Measurements from ENCODE around the gene TSC2. TPM values are rescaled to one million over a fixed set of nuclear protein-coding genes. Genes with fewer than 3 reads are reported as not detected.
"Not testable (repeated sequence)": the region's sequence is repeated elsewhere in the genome, so short reads cannot be mapped to it uniquely, and the experiment has no call there.

TSC2 gene
- polyA plus RNA-seq, 3 donors = 39.6 to 60.5 (median 46.8) TPM

DNA sequence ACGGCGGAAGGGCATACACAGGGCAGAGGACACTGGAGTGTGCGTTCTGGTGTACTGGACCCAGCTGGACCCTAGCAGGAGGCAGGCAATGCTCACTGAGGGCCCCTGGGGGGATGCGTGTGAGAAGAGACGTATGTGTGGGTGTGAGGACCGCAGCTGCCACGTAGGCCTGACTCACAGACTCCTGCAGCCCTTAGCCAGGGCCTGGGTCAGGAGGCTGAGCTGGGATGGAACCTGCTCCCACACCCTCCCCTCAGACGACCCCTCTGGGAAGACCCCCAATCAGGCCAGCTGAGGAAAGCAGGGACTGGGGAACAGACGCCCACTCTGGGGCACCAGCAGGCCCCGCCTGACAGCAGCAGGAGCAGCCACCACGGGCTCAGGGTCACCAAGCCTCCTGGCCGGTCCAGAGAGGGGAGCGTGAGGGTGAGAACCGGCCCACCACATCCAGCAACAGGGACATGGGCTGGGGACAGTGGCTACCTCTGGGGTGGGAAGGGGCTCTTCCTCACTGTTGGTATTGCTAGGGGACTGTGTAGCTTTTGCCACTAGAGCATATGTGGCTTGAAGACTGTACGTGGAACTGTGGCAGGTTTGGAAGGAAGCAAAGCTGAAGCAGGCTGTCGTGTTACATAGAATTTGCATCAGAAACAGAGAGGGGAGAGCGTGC, 59.5 kb downstream of the TSC2 start:
- not testable (repeated sequence) for H3K27ac ChIP-seq (ENCODE audit: low read depth, low read length)
- WGBS, 3 donors = 79 to 83% (median 79%) methylated on average over 14 to 17 of the region's 17 CpGs

DNA sequence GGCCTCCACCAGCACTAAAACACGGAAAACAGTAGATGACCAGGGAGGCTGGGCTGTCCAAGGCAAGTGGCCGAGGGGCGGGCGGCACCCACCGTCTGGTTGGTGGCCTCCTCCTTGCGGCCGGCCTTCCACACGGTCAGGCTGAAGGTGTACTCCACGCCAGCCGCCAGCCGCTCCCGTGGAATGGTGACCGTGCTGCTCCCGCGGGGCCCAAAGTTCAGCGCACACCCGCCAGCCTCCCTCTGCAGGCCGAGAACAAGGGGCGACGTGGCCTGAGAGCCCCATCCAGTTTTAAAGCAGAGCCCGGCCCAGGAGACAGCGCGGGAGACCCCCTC, 60.0 kb downstream of the TSC2 start:
- 93 to 95% (median 95%) methylated on average over 23 of the region's 23 CpGs for WGBS, 3 donors
- not testable (repeated sequence) for H3K27ac ChIP-seq (ENCODE audit: low read depth, low read length)

DNA sequence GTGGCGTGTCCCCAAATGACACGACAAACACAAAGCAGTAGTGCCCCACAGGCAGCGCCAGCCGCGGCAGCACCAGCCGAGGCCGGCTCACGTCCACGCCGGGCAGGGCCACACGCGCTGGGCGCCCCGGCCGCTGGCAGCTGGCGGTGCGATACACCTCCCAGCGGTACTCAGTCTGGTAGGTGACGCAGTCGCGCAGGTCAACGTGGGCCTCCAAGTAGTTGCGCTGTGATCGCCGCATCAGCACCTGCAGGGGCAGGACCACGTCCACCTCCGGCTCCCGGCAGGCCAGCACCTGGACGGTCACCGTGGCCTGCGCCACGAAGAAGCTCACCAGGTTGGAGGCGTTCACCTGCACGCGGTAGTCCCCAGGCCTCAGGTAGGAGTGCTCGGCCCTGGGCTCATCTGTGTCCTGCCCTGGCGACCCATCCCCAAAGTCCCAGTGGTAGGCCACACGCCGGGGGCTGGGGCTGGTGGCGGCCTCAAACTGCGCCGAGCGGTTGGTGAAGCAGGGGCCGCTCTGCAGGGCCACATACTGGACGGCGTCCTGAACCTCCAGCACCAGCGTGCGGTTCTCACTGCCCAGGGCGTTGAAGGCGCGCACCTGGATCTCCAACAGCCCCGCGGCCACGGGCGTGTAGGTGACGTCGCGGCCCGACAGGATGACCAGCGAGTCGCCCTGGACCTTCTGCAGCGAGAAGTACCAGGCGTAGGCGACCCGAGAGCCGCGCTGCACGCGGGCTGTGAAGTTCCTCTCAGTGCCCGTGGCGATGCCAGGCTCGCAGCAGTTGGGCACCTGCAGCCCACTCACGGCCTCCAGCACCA, 60.9 kb downstream of the TSC2 start:
- WGBS, 3 donors = 96 to 98% (median 97%) methylated on average over 62 to 73 of the region's 73 CpGs
- H3K27ac ChIP-seq (ENCODE audit: low read depth, low read length) = not testable (repeated sequence)

DNA sequence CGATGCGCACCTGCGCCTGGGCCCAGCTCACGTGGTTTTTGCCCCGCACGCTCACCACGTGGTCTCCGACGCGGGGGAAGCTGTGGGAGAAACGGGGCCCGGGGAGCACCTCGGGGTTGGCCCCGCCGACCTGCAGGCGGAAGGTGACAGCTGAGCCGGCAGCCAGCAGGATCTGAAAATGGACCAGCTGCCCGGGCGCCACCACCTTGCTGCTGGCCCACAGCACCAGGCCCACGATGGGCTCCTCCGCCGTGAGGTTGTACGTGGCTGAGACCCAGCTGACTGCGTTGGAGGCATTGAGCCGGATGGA, 61.4 kb downstream of the TSC2 start:
- 93 to 94% (median 94%) methylated on average over 22 to 25 of the region's 25 CpGs for WGBS, 3 donors
- not testable (repeated sequence) for H3K27ac ChIP-seq (ENCODE audit: low read depth, low read length)

DNA sequence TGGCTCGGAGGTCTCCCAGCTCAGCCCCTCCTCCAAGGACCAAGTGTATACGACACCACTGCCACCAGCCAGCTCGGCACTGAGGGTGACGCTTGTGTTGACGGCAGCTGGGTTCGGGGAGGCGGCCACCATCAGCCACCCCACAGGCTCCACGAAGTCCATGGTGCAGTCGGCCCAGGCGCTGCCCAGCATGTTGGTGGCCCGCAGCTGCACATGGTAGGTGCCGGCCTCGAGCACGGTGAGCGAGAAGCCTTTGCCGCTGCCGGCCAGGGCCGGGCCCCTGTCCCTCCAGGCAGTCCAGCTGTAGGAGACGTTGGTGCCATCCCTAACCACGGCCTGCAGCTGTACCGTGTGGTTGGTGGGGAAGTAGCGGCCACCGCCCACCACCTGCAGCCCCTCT, 62.1 kb downstream of the TSC2 start:
- H3K27ac ChIP-seq (ENCODE audit: low read depth, low read length) = not testable (repeated sequence)
- WGBS, 3 donors = 89 to 92% (median 90%) methylated on average over 15 to 22 of the region's 23 CpGs

DNA sequence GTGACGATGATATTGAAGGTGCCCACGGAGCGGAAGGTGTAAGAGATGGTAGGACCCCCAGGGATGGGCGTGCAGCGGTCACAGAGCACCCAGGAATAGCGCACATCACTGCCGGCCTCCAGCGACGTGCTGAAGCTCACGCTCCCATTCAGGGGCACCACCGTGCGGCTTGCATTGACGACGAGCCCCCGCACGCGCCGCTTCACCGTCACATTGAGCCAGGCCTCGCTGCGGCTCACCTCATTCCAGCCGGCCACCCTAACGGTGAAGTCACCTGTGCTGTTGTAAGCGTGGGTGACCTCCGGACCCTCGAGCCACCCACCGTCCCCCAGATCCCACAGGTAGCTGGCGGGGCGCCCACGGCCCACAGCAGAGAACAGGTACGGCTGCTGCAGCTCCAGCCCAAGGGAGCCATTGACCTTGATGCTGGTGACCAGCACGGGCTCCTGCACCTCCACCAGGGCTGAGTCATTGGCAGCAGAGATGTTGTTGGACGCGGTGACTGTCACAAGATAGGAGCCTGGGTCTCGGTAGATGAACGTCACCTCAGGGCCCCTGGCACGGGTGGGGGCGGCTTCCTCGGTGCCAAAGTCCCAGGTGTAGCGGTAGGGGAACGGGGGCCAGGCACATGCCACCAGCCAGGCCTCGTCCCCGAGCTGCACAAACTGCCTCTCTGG, 62.7 kb downstream of the TSC2 start:
- not testable (repeated sequence) for H3K27ac ChIP-seq (ENCODE audit: low read depth, low read length)
- WGBS, 3 donors = 93 to 96% (median 95%) methylated on average over 33 to 42 of the region's 43 CpGs

DNA sequence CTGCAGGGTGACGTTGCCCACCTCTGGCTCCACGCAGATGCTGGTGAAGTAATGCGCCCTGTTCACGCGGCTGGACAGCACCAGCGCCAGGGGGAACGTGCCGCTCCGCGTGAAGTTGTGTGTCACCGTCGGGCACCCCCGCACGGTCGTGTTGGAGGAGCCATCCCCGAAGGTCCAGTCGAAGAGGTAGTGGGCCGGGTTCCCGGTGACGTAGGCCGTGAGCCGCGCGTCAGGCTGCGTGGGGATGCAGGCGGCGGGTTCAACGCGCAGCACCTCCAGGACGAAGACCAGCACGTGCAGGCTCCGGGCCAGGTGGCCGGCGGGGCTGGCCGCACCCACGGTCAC, 63.2 kb downstream of the TSC2 start:
- H3K27ac ChIP-seq (ENCODE audit: low read depth, low read length) = not testable (repeated sequence)
- WGBS, 3 donors = 96 to 97% (median 96%) methylated on average over 27 to 36 of the region's 36 CpGs

DNA sequence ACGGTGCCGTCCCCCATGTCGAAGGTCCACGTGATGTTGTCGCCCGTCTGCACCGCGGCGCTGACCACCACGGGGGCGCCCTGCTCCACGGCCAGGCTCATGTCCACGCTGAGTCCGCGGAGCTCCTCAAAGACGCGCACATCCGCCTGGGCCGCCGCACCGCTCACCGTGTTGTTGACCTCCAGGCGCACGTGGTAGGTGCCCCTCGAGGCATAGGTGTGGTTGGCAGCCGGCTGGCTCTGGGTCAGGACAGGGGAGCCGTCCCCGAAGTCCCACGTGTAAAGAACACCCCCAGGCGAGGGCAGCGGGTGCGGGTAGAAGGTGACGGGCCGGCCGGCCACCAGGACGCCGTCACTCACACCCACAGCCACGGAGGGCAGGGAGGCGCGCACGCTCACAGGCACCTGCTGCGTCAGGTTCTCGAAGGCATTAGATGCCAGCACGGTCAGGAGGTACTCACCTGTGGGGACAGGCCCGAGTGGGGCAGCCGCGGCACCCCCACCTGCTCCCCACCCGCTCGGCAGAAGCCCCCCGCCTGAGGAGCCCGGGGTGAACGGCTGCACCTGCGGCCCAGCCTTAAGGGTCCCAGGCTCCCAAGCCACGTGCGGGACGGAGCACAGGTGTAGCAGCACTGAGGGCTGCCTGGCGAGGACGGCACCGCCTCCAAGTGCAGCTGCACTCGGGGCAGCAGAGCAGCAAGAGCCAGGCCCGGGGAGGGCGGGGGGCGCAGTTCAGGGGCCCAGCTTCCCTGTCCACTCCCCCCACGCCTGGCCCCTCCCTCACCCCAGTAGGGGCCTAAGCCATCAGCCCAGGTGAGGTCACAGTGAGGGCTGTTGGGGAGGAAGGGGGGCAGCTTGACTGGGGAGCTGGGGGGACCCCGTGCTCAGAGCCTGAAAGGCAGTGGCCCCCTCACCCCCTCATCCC, 63.9 kb downstream of the TSC2 start:
- 95% methylated on average over 53 to 64 of the region's 65 CpGs for WGBS, 3 donors
- H3K27ac ChIP-seq (ENCODE audit: low read depth, low read length) = not testable (repeated sequence)

DNA sequence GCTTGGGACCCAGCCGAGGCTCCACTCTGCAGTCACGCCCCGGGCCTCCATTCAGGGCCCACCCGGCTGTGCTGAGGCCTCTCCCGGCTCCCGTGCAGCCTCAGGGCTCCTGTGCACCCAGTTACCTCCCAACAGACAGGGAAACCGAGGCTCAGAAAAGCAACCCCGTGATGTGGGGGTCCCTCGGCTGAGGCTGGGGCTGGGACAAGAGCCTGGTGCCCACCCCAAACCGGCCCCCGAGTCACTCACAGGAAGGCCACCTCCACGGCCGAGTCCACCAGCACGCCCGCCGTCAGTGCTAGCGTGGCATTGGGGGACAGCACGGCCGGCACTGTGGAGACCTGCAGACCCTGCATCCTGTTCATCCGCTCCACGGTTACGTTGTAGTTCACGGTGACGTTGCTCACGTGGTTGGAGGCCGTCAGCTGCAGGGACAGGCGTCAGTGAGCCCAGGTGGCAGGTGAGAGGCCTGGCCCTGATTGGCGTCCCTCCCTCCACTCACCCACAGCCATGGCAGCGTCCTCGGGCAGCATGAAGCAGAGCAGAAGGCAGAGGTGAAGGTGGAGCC, 64.8 kb downstream of the TSC2 start:
- 86 to 92% (median 88%) methylated on average over 23 to 30 of the region's 30 CpGs for WGBS, 3 donors
- not testable (repeated sequence) for H3K27ac ChIP-seq (ENCODE audit: low read depth, low read length)

DNA sequence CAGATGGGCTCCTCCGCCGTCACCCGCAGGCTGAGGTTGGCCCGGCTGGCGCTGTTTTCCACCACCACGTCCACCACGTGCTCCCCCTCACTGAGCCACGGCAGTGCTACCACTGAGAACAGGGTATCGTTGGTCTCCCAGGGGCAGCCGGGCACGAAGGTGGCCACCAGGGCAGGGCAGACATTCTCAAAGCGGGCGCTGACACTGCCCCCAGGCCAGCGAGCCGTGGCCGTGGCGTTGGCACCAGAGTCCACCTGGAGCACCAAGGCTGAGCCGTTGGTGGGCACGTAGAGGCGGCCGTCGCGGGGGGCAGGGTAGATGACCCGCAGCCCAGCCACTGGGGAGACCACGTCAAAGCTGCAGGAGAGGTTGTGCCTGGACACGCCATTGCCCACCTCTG, 66.4 kb downstream of the TSC2 start:
- H3K27ac ChIP-seq (ENCODE audit: low read depth, low read length) = not testable (repeated sequence)
- 93 to 97% (median 96%) methylated on average over 23 to 26 of the region's 26 CpGs for WGBS, 3 donors

DNA sequence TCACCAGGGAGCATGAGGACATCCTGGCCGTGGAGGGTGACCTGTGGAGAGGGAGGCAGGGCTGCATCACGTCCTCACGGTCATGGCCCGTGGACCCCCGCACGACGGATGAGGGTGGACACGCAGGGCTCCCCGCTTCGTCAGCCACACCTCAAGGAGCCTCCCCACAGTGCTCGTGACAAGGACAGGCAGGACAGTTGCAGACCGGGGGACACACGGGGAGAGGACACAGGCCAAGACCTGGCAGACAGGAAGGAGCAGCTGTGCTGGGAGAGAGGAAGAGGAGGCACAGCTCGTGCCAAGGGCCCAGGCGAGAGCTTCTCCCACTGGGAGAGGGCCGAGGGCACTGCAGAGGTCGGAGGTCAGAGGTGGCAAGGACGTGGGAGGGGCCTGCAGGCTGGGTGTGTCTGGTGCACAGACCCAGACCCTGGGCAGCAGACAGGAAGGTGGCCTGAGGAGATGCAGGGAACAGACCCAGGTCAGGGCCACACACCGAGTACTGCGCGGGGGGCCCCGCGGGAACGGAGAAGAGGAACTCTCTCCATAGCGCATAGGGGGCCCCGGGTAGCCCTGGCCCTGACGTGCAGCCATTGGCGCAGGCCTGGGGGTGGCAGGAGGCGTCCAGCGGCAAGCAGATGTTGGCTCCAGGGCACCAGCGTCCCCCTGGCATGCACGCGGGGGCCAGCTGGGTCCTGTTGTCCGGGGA, 67.3 kb downstream of the TSC2 start:
- H3K27ac ChIP-seq (ENCODE audit: low read depth, low read length) = not testable (repeated sequence)
- 78 to 89% (median 87%) methylated on average over 21 to 32 of the region's 34 CpGs for WGBS, 3 donors

DNA sequence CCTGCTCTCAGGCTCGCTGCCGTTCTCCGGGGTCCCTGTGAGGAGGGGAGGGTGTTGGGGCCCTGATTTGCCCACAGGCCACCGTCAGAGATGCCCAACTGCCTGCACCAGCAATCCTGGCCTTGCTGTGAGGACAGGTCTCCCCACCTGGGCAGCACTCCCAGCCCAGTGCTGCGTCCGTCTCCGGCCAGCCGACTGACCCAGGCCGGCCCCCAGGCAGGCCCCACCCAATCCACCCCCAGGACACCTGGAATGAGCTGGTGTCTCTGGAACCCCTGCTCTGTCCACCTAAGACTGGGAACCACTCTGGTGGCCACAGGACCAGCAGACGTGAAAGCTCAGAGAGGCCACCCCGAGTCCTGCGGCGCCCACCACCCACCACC, 67.8 kb downstream of the TSC2 start:
- no peak overlapping the region for H3K27ac ChIP-seq (ENCODE audit: low read depth, low read length)
- WGBS, 3 donors = 91 to 100% (median 94%) methylated on average over 9 to 13 of the region's 13 CpGs

DNA sequence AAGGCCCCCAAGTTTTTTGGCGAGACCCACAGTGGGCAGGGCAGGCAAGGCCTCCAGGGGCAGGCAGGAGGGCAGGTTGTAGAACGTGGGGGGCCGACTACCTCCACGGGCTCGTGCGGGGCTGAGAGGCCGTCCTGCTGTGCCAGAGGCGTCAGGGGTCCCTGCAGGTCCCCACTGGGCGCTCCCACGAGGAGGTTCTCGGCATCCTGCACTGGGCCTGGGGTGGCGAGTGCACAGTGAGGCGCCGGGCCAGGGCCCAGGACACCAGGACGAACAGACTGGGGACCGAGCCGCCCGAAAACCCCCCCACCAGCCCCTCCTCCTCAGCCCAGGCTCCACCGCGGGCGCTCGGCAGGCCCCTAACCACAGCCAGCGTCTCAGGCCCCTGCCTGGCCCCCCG, 68.6 kb downstream of the TSC2 start:
- 69 to 90% (median 90%) methylated on average over 9 to 23 of the region's 24 CpGs for WGBS, 3 donors
- H3K27ac ChIP-seq (ENCODE audit: low read depth, low read length) = not testable (repeated sequence)

DNA sequence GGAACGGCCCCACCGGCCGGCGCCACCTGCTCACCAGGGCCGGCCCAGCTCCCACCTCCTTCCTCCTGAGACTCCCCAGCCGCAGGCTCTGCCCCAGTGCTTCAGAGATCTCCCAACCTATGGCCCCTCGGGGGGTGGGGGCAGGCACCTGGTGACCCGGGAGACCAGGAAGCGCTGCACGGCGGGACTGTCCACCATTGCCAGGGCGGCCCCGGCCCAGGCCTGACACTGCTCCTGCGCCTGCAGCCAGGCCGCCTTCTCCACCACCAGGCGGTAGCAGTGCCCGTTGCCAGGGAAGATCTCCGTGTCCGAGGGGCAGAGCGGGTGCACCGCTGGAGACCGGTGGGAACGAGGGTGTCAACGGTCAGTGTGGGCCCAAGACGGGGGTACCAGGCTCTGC, 69.6 kb downstream of the TSC2 start:
- WGBS, 3 donors = 89 to 94% (median 93%) methylated on average over 12 to 21 of the region's 25 CpGs
- H3K27ac ChIP-seq (ENCODE audit: low read depth, low read length) = not testable (repeated sequence)

DNA sequence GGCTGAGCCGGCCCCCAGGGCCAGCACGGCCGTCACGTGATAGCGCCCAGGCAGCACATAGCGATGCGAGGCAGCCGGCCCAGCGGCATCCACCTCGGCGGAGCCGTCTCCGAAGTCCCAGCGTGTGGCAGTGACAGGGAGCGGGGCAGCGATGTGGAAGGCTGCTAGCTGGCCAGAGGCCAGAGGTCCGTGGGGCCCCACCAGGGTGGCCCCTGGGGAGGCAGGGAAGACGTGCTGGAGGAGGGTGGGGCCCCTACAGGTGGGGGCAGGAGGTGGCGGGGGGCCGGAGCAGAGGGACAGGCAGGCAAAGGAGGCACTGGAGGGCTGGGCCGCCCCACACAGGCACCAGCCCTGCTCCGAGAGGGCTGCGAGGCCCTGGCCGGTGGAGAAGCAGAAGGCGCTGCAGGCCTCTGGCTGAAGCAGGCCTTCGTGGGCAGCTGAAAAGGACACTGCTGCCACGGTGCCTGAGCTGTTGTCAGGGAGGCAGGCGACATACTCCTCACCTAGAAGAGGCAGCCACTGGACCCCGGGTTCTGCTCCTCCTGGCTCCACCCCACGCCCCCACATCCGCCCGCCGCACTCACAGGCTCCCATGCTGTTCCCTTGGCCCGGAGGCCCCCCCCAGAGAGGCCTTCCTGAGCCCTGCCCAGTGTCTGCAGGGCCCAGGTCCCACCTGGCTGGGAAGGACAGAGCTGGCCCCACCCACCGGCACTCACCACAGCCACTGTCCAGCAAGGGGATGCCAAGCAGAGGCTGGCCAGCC, 70.4 kb downstream of the TSC2 start:
- WGBS, 3 donors = 78 to 85% (median 80%) methylated on average over 18 to 30 of the region's 35 CpGs
- H3K27ac ChIP-seq (ENCODE audit: low read depth, low read length) = not testable (repeated sequence)

DNA sequence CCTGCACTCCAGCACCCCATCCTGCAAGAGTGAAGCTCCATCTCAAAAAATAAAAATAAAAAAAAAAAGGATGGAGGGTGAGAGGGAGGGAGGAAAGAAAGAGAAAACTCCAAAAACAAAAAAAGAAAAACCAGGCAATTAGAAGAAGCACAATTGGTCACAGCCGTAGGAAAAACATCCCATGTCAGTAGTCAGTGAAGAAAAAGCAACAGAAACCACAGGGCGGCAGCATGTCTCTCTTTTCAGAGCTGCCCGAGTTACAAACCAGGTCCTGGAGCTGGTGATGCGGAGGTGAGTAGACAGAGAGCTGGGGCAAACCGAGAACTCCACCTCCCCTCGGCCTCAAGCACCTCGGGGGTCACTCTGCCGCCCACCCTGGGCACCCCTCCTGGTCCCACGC, 73.5 kb downstream of the TSC2 start:
- H3K27ac ChIP-seq (ENCODE audit: low read depth, low read length) = not testable (repeated sequence)
- 50 to 64% (median 50%) methylated on average over 7 to 9 of the region's 9 CpGs for WGBS, 3 donors

DNA sequence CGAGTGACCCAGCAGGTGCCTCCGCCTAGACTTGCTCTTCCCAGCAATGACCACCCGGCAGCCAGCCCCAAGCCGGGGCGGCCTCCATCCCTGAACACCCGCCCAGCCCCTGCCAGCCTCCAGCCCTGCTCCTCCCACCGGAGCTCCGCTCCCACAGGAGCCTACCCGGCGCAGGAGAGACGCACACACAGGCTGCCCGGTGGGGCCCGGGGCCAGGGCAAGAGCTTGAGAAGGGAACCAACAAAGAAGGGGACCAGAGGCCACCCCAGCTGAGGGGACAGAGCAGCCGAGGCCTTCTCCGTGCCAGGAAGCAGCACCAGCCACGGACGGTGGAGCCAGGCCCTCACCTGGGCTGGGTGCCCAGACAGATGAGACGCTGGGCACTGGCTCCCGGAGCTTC, 74.1 kb downstream of the TSC2 start:
- 52 to 77% (median 62%) methylated on average over 13 to 19 of the region's 19 CpGs for WGBS, 3 donors

More for the DNA sequence above, 74.1 kb downstream of the TSC2 start:
- H3K27ac ChIP-seq (ENCODE audit: low read depth, low read length) = no peak overlapping the region
